HCT116 (cell line): ENCODE results near the gene STT3B. TPM values are rescaled to one million over a fixed set of nuclear protein-coding genes. Genes with fewer than 3 reads are reported as not detected.

Source experiments
- ATAC-seq: fragments of 200-7000 bp; cut with Tn5 transposase; 2 replicates; pipeline ENCODE4 v1.9.1; 2020; ENCODE audit warnings: mild to moderate bottlenecking, moderate library complexity
- BruUV-seq: library from RNA; stranded (reverse); fragments of 400-500 nt; replicated peaks from 2 replicates; lab custom pipeline; 2021; lab: Mats Ljungman, UMichigan
- CTCF ChIA-PET: fragments of 300-600 bp; sonication (Branson Sonifier 250); formaldehyde crosslinking; loops from one replicate; lab custom pipeline; 2021; ENCODE audit warnings: antibody characterized with exemption; lab: Charles Lee
- POLR2A ChIA-PET: fragments of 300-600, 350-600 bp; sonication (Branson Sonifier 250); formaldehyde crosslinking; loops from one replicate; lab custom pipeline; 2021; ENCODE audit warnings: antibody characterized with exemption; lab: Charles Lee
- RAD21 ChIA-PET, 2 experiments: fragments of 300-600 bp; sonication (Branson Sonifier 250); formaldehyde crosslinking; loops; one replicate each; lab custom pipeline; 2023; ENCODE audit warnings: low total read pairs in 2 of 2; ENCODE audit not compliant: uncharacterized antibody in 2 of 2, unreplicated experiment in 2 of 2, low non-redundant PET in 1 of 2; lab: Charles Lee
- DNase-seq: peaks from one replicate; pipeline ENCODE4 v3.0.0-alpha.2; 2010; ENCODE audit warnings: low read depth, low spot score
- H2AFZ ChIP-seq: fragments of 200-600 bp; shearing (Covaris generic), sonication (generic); 2 replicates; pipeline ENCODE4 v1.6.1; 2017; ENCODE audit warnings: low read depth, mixed run types, mixed read lengths, antibody characterized with exemption, low read length; ENCODE audit not compliant: poor library complexity, severe bottlenecking
- H3K27ac ChIP-seq: 2 replicates; pipeline ENCODE4 v1.5.1; 2012; ENCODE audit warnings: low read depth, low read length
- H3K27me3 ChIP-seq: fragments of 200-600 bp; sonication (generic); 2 replicates; pipeline ENCODE4 v1.6.1; 2016; ENCODE audit warnings: mixed run types, low read length, mixed read lengths; ENCODE audit not compliant: insufficient read depth
- H3K36me3 ChIP-seq, 2 experiments: fragments of 200-500 bp in 1 of 2; fragments of 200-600 bp in 1 of 2; sonication (Bioruptor generic) in 1 of 2; sonication (generic) in 1 of 2; 2 replicates each; pipeline versions ENCODE4 v1.5.1 to v1.6.1; 2014 to 2016; ENCODE audit warnings: low read length in 2 of 2, inconsistent platforms in 1 of 2, mixed read lengths in 1 of 2, mixed run types in 1 of 2; ENCODE audit not compliant: insufficient read depth in 2 of 2, control insufficient read depth in 1 of 2
- H3K4me1 ChIP-seq, 2 experiments: fragments of 200-600 bp in 1 of 2; sonication (generic) in 1 of 2; 2 replicates each; pipeline versions ENCODE4 v1.5.1 to v1.6.1; 2012 to 2017; ENCODE audit warnings: low read length in 2 of 2, inconsistent platforms in 1 of 2, mild to moderate bottlenecking in 1 of 2, mixed read lengths in 1 of 2, mixed run types in 1 of 2, moderate library complexity in 1 of 2; ENCODE audit not compliant: insufficient read depth in 2 of 2, control insufficient read depth in 1 of 2
- H3K4me2 ChIP-seq: fragments of 200-600 bp; sonication (generic); 2 replicates; pipeline ENCODE4 v1.6.1; 2017; ENCODE audit warnings: mixed run types, low read length, mixed read lengths
- H3K4me3 ChIP-seq, 2 experiments: fragments of 200-600 bp in 1 of 2; sonication (generic) in 1 of 2; replicated peaks in 1 of 2; 2 replicates each; pipeline ENCODE4 v1.5.1; 2011 to 2016; ENCODE audit warnings: low read length in 2 of 2, control low read depth in 1 of 2, low read depth in 1 of 2, mild to moderate bottlenecking in 1 of 2, mixed read lengths in 1 of 2, mixed run types in 1 of 2
- H3K79me2 ChIP-seq: fragments of 200-600 bp; sonication (generic); 2 replicates; pipeline ENCODE4 v1.6.1; 2017; ENCODE audit warnings: mild to moderate bottlenecking, mixed run types, low read length, moderate library complexity, mixed read lengths; ENCODE audit not compliant: insufficient read depth
- H3K9ac ChIP-seq: fragments of 200-600 bp; sonication (generic); 2 replicates; pipeline ENCODE4 v1.6.1; 2016; ENCODE audit warnings: low read length, mixed read lengths
- H3K9me2 ChIP-seq: fragments of 200-600 bp; sonication (generic), shearing (Covaris generic); 2 replicates; pipeline ENCODE4 v1.6.1; 2017; ENCODE audit warnings: mixed run types, mild to moderate bottlenecking, moderate library complexity; ENCODE audit not compliant: insufficient read depth
- H3K9me3 ChIP-seq, 2 experiments: fragments of 200-500 bp in 1 of 2; fragments of 200-600 bp in 1 of 2; sonication (Bioruptor generic) in 1 of 2; sonication (generic) in 1 of 2; 2 replicates each; pipeline ENCODE4 v1.6.1; 2014 to 2017; ENCODE audit warnings: low read length in 2 of 2, mixed read lengths in 2 of 2, inconsistent platforms in 1 of 2, low read depth in 1 of 2, mild to moderate bottlenecking in 1 of 2, mixed run types in 1 of 2, moderate library complexity in 1 of 2; ENCODE audit not compliant: control insufficient read depth in 1 of 2, insufficient read depth in 1 of 2
- H4K20me1 ChIP-seq: fragments of 200-600 bp; sonication (generic), shearing (Covaris generic); 2 replicates; pipeline ENCODE4 v1.6.1; 2017; ENCODE audit warnings: mixed run types, mild to moderate bottlenecking, moderate library complexity; ENCODE audit not compliant: insufficient read depth
- CBX3 ChIP-seq: IDR thresholded peaks from 2 replicates; pipeline ENCODE4 v1.6.1; 2012; ENCODE audit warnings: low read depth
- EGR1 ChIP-seq: IDR thresholded peaks from 2 replicates; pipeline ENCODE4 v1.6.1; 2012; ENCODE audit warnings: low read depth
- ELF1 ChIP-seq: IDR thresholded peaks from 2 replicates; pipeline ENCODE4 v1.6.1; 2012; ENCODE audit warnings: low read depth, borderline replicate concordance
- FOSL1 ChIP-seq: IDR thresholded peaks from 2 replicates; pipeline ENCODE4 v1.6.1; 2012; ENCODE audit warnings: low read depth
- JUND ChIP-seq: IDR thresholded peaks from 2 replicates; pipeline ENCODE4 v1.6.1; 2012
- POLR2AphosphoS5 ChIP-seq: IDR thresholded peaks from 2 replicates; pipeline ENCODE4 v1.6.1; 2011; ENCODE audit warnings: mild to moderate bottlenecking, low read depth, low read length, moderate library complexity
- RAD21 ChIP-seq: IDR thresholded peaks from 2 replicates; pipeline ENCODE4 v1.6.1; 2012; ENCODE audit warnings: low read depth, mild to moderate bottlenecking
- REST ChIP-seq: IDR thresholded peaks from 2 replicates; pipeline ENCODE4 v1.6.1; 2012; ENCODE audit warnings: low read depth
- TCF7L2 ChIP-seq: IDR thresholded peaks from 2 replicates; pipeline ENCODE4 v1.7.0; 2011; ENCODE audit warnings: borderline replicate concordance, inconsistent platforms; ENCODE audit not compliant: insufficient read depth, insufficient read length; ENCODE audit errors: extremely low read depth
- YY1 ChIP-seq: IDR thresholded peaks from 2 replicates; pipeline ENCODE4 v1.6.1; 2011; ENCODE audit warnings: low read length, low read depth, moderate library complexity, mild to moderate bottlenecking; ENCODE audit not compliant: insufficient replicate concordance; ENCODE audit errors: extremely low read depth
- ZBTB33 ChIP-seq: IDR thresholded peaks from 2 replicates; pipeline ENCODE4 v1.6.1; 2011; ENCODE audit warnings: mild to moderate bottlenecking, low read length, moderate library complexity; ENCODE audit not compliant: insufficient replicate concordance; ENCODE audit errors: extremely low read depth
- ZFX ChIP-seq: fragments of 450-650 bp; IDR thresholded peaks from 2 replicates; pipeline ENCODE4 v1.6.1; 2017
- intact Hi-C: fragments of 100-400 bp; cut with micrococcal nuclease; formaldehyde crosslinking; loops from 2 replicates; pipeline ENCODE4 v1.10.0; 2022
- total RNA-seq: library from RNA; stranded (reverse); gene quantifications from one replicate; pipeline ENCODE4 v1.2.1, GENCODE V29; 2021; ENCODE audit not compliant: unreplicated experiment
- TF ChIP-seq, protein P1 (sequence below): IDR thresholded peaks from 2 replicates; pipeline ENCODE4 v1.6.1; 2012

STT3B gene
- total RNA-seq, 1 experiment from 2014 or later = 131 TPM

GRCh38 chr3:31521468-31521867 is 11.3 kb upstream of the STT3B start:
- no peak overlapping the region for H2AFZ ChIP-seq
- no TSS peak for BruUV-seq

More at GRCh38 chr3:31521468-31521867, 11.3 kb upstream of the STT3B start:
- ChIA-PET POLR2A (interaction anchor here (3.8 kb wide), 1 partner anchor 11 kb away, joined by 22 read pairs; the partner anchor contains the start of gene STT3B), CTCF (no interaction called here), RAD21 (no interaction called here)
- Histone ChIP-seq H3K4me3 (no peak overlapping the region), H3K9ac (no peak overlapping the region), H3K27ac (no peak overlapping the region), H3K4me1 (no peaks in the 10 kb centered on the region), H4K20me1 (no peaks in the 10 kb centered on the region), H3K9me2 (peaks cover 4% of the 10 kb centered on the region; the same call in 1 of the 2 replicates), H3K4me2 (no peak overlapping the region), H3K36me3 (no peaks in the 10 kb centered on the region), H3K79me2 (no peaks in the 10 kb centered on the region), H3K9me3 (no peaks in the 10 kb centered on the region), H3K27me3 (no peaks in the 10 kb centered on the region)
- no peak for TF ChIP-seq TCF7L2
- TF ChIP-seq REST = no peak
- TF ChIP-seq EGR1 = no peak
- TF ChIP-seq ELF1 = no peak
- no peak for TF ChIP-seq ZFX
- no peak for TF ChIP-seq POLR2AphosphoS5
- TF ChIP-seq YY1 = no peak
- TF ChIP-seq, protein P1, sequence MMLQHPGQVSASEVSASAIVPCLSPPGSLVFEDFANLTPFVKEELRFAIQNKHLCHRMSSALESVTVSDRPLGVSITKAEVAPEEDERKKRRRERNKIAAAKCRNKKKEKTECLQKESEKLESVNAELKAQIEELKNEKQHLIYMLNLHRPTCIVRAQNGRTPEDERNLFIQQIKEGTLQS = no peak
- TF ChIP-seq RAD21 = no peak
- no peak for TF ChIP-seq ZBTB33
- TF ChIP-seq CBX3 = no peak
- TF ChIP-seq FOSL1 = no peak
- no peak for TF ChIP-seq JUND
- DNase-seq (no peak), ATAC-seq (peak; percentile 38; the same call in 1 of the 2 replicates)
- intact Hi-C loops = no loop called here
